PC-9 (cell line): Measurements from ENCODE around the gene CDC42BPB.

Experiments used
- CTCF ChIP-seq: fragments of 200-600 bp; sonication (generic); conservative IDR thresholded peaks from 2 replicates; pipeline ENCODE4 v1.6.1; 2017; ENCODE audit warnings: mixed run types, antibody characterized with exemption, mild to moderate bottlenecking, moderate library complexity
- EZH2 ChIP-seq: fragments of 200-600 bp; sonication (generic); IDR thresholded peaks from 2 replicates; pipeline ENCODE4 v1.8.0; 2017; ENCODE audit warnings: antibody characterized with exemption, low read depth

- no peak for TF ChIP-seq CTCF
- TF ChIP-seq EZH2 = no peak
Observed at GRCh38 chr14:103073876-103074728, 16.8 kb upstream of the CDC42BPB start.
